SU-DHL-6 (cell line): ENCODE measurements around the gene ART3.

ENCODE experiments used
- H2AFZ ChIP-seq: fragments of 200-600 bp; sonication (generic); 2 replicates; pipeline ENCODE4 v1.6.1; 2014; ENCODE audit warnings: low read depth, mild to moderate bottlenecking, moderate library complexity, mixed read lengths, antibody characterized with exemption, low read length; ENCODE audit not compliant: severe bottlenecking
- H3F3A ChIP-seq: fragments of 200-600 bp; shearing (Covaris generic); 2 replicates; pipeline ENCODE4 v1.6.0; 2016; ENCODE audit warnings: antibody characterized with exemption, mild to moderate bottlenecking; ENCODE audit not compliant: insufficient read depth
- H3K27ac ChIP-seq: fragments of 200-600 bp; sonication (generic); 2 replicates; pipeline ENCODE4 v1.5.1; 2016; ENCODE audit warnings: low read depth, mild to moderate bottlenecking, low read length, moderate library complexity, mixed read lengths
- H3K27me3 ChIP-seq: fragments of 200-600 bp; sonication (generic), shearing (Covaris generic); 2 replicates; pipeline ENCODE4 v1.6.0; 2014; ENCODE audit warnings: mild to moderate bottlenecking, low read length
- H3K36me3 ChIP-seq: fragments of 200-600 bp; sonication (generic); 2 replicates; pipeline ENCODE4 v1.6.1; 2014; ENCODE audit warnings: mild to moderate bottlenecking, low read length, mixed read lengths
- H3K4me2 ChIP-seq: fragments of 300-600, 200-600 bp; shearing (Covaris generic), sonication (generic); 2 replicates; pipeline ENCODE4 v1.6.0; 2014; ENCODE audit warnings: low read length, low read depth, mild to moderate bottlenecking; ENCODE audit not compliant: poor library complexity, severe bottlenecking
- H3K4me3 ChIP-seq: fragments of 200-600 bp; sonication (generic); 2 replicates; pipeline ENCODE4 v1.5.1; 2014; ENCODE audit warnings: antibody characterized with exemption, low read length, mild to moderate bottlenecking, mixed read lengths; ENCODE audit not compliant: insufficient read depth, poor library complexity, severe bottlenecking
- H3K79me2 ChIP-seq: fragments of 200-600 bp; sonication (generic); 2 replicates; pipeline ENCODE4 v1.6.1; 2014; ENCODE audit warnings: mild to moderate bottlenecking, low read length, moderate library complexity; ENCODE audit not compliant: insufficient read depth
- H3K9ac ChIP-seq: fragments of 200-600 bp; sonication (generic); 2 replicates; pipeline ENCODE4 v1.7.0; 2014; ENCODE audit warnings: mild to moderate bottlenecking, low read length
- H3K9me2 ChIP-seq: fragments of 200-600 bp; sonication (generic); replicated peaks from 2 replicates; pipeline ENCODE4 v1.6.1; 2014; ENCODE audit warnings: low read length; ENCODE audit not compliant: insufficient read depth
- H3K9me3 ChIP-seq: fragments of 200-600 bp; sonication (generic); 2 replicates; pipeline ENCODE4 v1.6.1; 2014; ENCODE audit warnings: low read length, mixed read lengths; ENCODE audit not compliant: insufficient read depth
- H4K20me1 ChIP-seq: fragments of 200-600 bp; sonication (generic); 2 replicates; pipeline ENCODE4 v1.6.1; 2014; ENCODE audit warnings: low read depth, mild to moderate bottlenecking, antibody characterized with exemption, low read length, moderate library complexity, mixed read lengths
- CTCF ChIP-seq: fragments of 200-600 bp; sonication (generic); IDR thresholded peaks from one replicate; pipeline ENCODE4 v1.5.1; 2017; ENCODE audit warnings: antibody characterized with exemption, mild to moderate bottlenecking, low read length, moderate library complexity; ENCODE audit not compliant: insufficient read depth, poor library complexity, severe bottlenecking
- EZH2phosphoT487 ChIP-seq: fragments of 200-600 bp; sonication (generic), shearing (Covaris generic); conservative IDR thresholded peaks from 2 replicates; pipeline ENCODE4 v1.6.1; 2018; ENCODE audit warnings: mild to moderate bottlenecking, antibody characterized with exemption, low read length, moderate library complexity, mixed read lengths

Gene ART3

GRCh38 chr4:76096076-76096475 is 21.6 kb downstream of the ART3 start:
- H3K4me2 ChIP-seq, result no peak overlapping the region
- TF ChIP-seq EZH2phosphoT487 (no peak), CTCF (no peak)
- H3F3A ChIP-seq, result no peaks in the 10 kb centered on the region
- H3K9me3 ChIP-seq, result no peaks in the 10 kb centered on the region
- no peaks in the 10 kb centered on the region for H3K9me2 ChIP-seq
- no peak overlapping the region for H2AFZ ChIP-seq
- no peak overlapping the region for H3K27ac ChIP-seq
- H3K79me2 ChIP-seq, result no peaks in the 10 kb centered on the region
- H3K4me3 ChIP-seq, result no peak overlapping the region
- H4K20me1 ChIP-seq, result no peaks in the 10 kb centered on the region
- no peaks in the 10 kb centered on the region for H3K36me3 ChIP-seq
- H3K27me3 ChIP-seq, result no peaks in the 10 kb centered on the region
- no peak overlapping the region for H3K9ac ChIP-seq

- H3K9me2 ChIP-seq, result no peaks in the 10 kb centered on the region
- no peak overlapping the region for H2AFZ ChIP-seq
- TF ChIP-seq CTCF (no peak), EZH2phosphoT487 (no peak)
- no peaks in the 10 kb centered on the region for H3K9me3 ChIP-seq
- no peak overlapping the region for H3K4me2 ChIP-seq
- H3F3A ChIP-seq, result no peaks in the 10 kb centered on the region
- H3K9ac ChIP-seq, result no peak overlapping the region
- no peaks in the 10 kb centered on the region for H3K79me2 ChIP-seq
- no peaks in the 10 kb centered on the region for H4K20me1 ChIP-seq
- no peaks in the 10 kb centered on the region for H3K27me3 ChIP-seq
- H3K27ac ChIP-seq, result no peak overlapping the region
- no peak overlapping the region for H3K4me3 ChIP-seq
- no peaks in the 10 kb centered on the region for H3K36me3 ChIP-seq
Measured at GRCh38 chr4:76105652-76106051, 31.1 kb downstream of the ART3 start.

- H3K36me3 ChIP-seq, result no peaks in the 10 kb centered on the region
- H3K9me2 ChIP-seq, result no peaks in the 10 kb centered on the region
- no peak overlapping the region for H3K4me2 ChIP-seq
- no peaks in the 10 kb centered on the region for H3K79me2 ChIP-seq
- H4K20me1 ChIP-seq, result no peaks in the 10 kb centered on the region
- no peak overlapping the region for H3K27ac ChIP-seq
- H2AFZ ChIP-seq, result no peak overlapping the region
- no peak overlapping the region for H3K4me3 ChIP-seq
- H3K9ac ChIP-seq, result no peak overlapping the region
- H3K27me3 ChIP-seq, result no peaks in the 10 kb centered on the region
- H3K9me3 ChIP-seq, result no peaks in the 10 kb centered on the region
- H3F3A ChIP-seq, result no peaks in the 10 kb centered on the region
- TF ChIP-seq CTCF (no peak), EZH2phosphoT487 (no peak)
Measured at GRCh38 chr4:76106442-76106841, 31.9 kb downstream of the ART3 start.

GRCh38 chr4:76108467-76109181 is 34.1 kb downstream of the ART3 start:
- Histone ChIP-seq H3K4me2 (no peak overlapping the region), H3K36me3 (no peaks in the 10 kb centered on the region), H3K9me3 (no peaks in the 10 kb centered on the region), H3K79me2 (no peaks in the 10 kb centered on the region), H2AFZ (no peak overlapping the region), H3F3A (no peaks in the 10 kb centered on the region), H4K20me1 (no peaks in the 10 kb centered on the region), H3K9ac (no peak overlapping the region), H3K27ac (no peak overlapping the region), H3K4me3 (no peak overlapping the region), H3K27me3 (no peaks in the 10 kb centered on the region), H3K9me2 (no peaks in the 10 kb centered on the region)
- TF ChIP-seq EZH2phosphoT487 (no peak), CTCF (no peak)
